Measurements from ENCODE around the gene GPRC5D. TPM values are rescaled to one million over a fixed set of nuclear protein-coding genes. Genes with fewer than 3 reads are reported as not detected.

The GPRC5D gene
- total and polyA plus RNA-seq, 2 donors = 0.05 TPM; not detected in 1

- no peaks in the 10 kb centered on the region for H3K4me1 ChIP-seq (ENCODE audit: control insufficient read depth in 2 of 2, insufficient read depth in 2 of 2, low read length in 2 of 2)
- no peak for DNase-seq (ENCODE audit: low read depth in 6 of 9, low spot score in 9 of 9)
- H3K36me3 ChIP-seq (ENCODE audit: control insufficient read depth in 2 of 2, insufficient read depth in 2 of 2, low read length in 1 of 2) = peaks cover 4 to 9% of the 10 kb centered on the region in 2 donors
- no peaks in the 10 kb centered on the region for H3K27me3 ChIP-seq (ENCODE audit: control insufficient read depth in 2 of 2, insufficient read depth in 1 of 2, low read length in 1 of 2)
- H3K9me3 ChIP-seq (ENCODE audit: control insufficient read depth in 2 of 2, insufficient read depth in 1 of 2, low read length in 1 of 2) = no peaks in the 10 kb centered on the region
- 94% methylated on average over 5 of the region's 5 CpGs for WGBS
- no peak overlapping the region for H3K4me3 ChIP-seq (ENCODE audit: low read length in 2 of 2)
- H3K27ac ChIP-seq (ENCODE audit: low read depth in 1 of 2, low read length in 1 of 2) = no peak overlapping the region
These were observed 32.2 kb upstream of the GPRC5D start for GRCh38 chr12:12984149-12984548.

GRCh38 chr12:12983420-12984035 is 31.6 kb upstream of the GPRC5D start:
- 84% methylated on average over 9 of the region's 9 CpGs for WGBS
- peak in 2 of 9 donors; percentile 9 to 28 for DNase-seq (ENCODE audit: low read depth in 6 of 9, low spot score in 9 of 9)

GRCh38 chr12:12982331-12982730 is 30.4 kb upstream of the GPRC5D start:
- no peak for DNase-seq (ENCODE audit: low read depth in 6 of 9, low spot score in 9 of 9)
- WGBS = over 99% methylated on average over 2 of the region's 2 CpGs

More at GRCh38 chr12:12983420-12984035, 31.6 kb upstream of the GPRC5D start:
- no peaks in the 10 kb centered on the region for H3K4me1 ChIP-seq (ENCODE audit: control insufficient read depth in 2 of 2, insufficient read depth in 2 of 2, low read length in 2 of 2)
- H3K4me3 ChIP-seq (ENCODE audit: low read length in 2 of 2) = no peak overlapping the region
- H3K27ac ChIP-seq (ENCODE audit: low read depth in 1 of 2, low read length in 1 of 2) = no peak overlapping the region
- no peaks in the 10 kb centered on the region for H3K27me3 ChIP-seq (ENCODE audit: control insufficient read depth in 2 of 2, insufficient read depth in 1 of 2, low read length in 1 of 2)
- H3K36me3 ChIP-seq (ENCODE audit: control insufficient read depth in 2 of 2, insufficient read depth in 2 of 2, low read length in 1 of 2) = peaks cover 0 to 4% of the 10 kb centered on the region in 2 donors
- H3K9me3 ChIP-seq (ENCODE audit: control insufficient read depth in 2 of 2, insufficient read depth in 1 of 2, low read length in 1 of 2) = no peaks in the 10 kb centered on the region

GRCh38 chr12:12979731-12980259 is 27.8 kb upstream of the GPRC5D start:
- H3K27me3 ChIP-seq (ENCODE audit: control insufficient read depth in 2 of 2, insufficient read depth in 1 of 2, low read length in 1 of 2) = no peaks in the 10 kb centered on the region
- no peaks in the 10 kb centered on the region for H3K36me3 ChIP-seq (ENCODE audit: control insufficient read depth in 2 of 2, insufficient read depth in 2 of 2, low read length in 1 of 2)
- peak overlapping the region in 1 of 2 donors; percentile 19 for H3K27ac ChIP-seq (ENCODE audit: low read depth in 1 of 2, low read length in 1 of 2)
- 98% methylated on average over 4 of the region's 4 CpGs for WGBS
- H3K9me3 ChIP-seq (ENCODE audit: control insufficient read depth in 2 of 2, insufficient read depth in 1 of 2, low read length in 1 of 2) = no peaks in the 10 kb centered on the region
- no peak overlapping the region for H3K4me3 ChIP-seq (ENCODE audit: low read length in 2 of 2)
- no peaks in the 10 kb centered on the region for H3K4me1 ChIP-seq (ENCODE audit: control insufficient read depth in 2 of 2, insufficient read depth in 2 of 2, low read length in 2 of 2)
- DNase-seq (ENCODE audit: low read depth in 6 of 9, low spot score in 9 of 9) = no peak

More at GRCh38 chr12:12982331-12982730, 30.4 kb upstream of the GPRC5D start:
- Histone ChIP-seq H3K36me3 (ENCODE audit: control insufficient read depth in 2 of 2, insufficient read depth in 2 of 2, low read length in 1 of 2) (peaks cover 0 to 4% of the 10 kb centered on the region in 2 donors), H3K27ac (ENCODE audit: low read depth in 1 of 2, low read length in 1 of 2) (no peak overlapping the region), H3K27me3 (ENCODE audit: control insufficient read depth in 2 of 2, insufficient read depth in 1 of 2, low read length in 1 of 2) (no peaks in the 10 kb centered on the region), H3K4me3 (ENCODE audit: low read length in 2 of 2) (no peak overlapping the region), H3K9me3 (ENCODE audit: control insufficient read depth in 2 of 2, insufficient read depth in 1 of 2, low read length in 1 of 2) (no peaks in the 10 kb centered on the region), H3K4me1 (ENCODE audit: control insufficient read depth in 2 of 2, insufficient read depth in 2 of 2, low read length in 2 of 2) (no peaks in the 10 kb centered on the region)

GRCh38 chr12:12979126-12979525 is 27.2 kb upstream of the GPRC5D start:
- Histone ChIP-seq H3K27ac (ENCODE audit: low read depth in 1 of 2, low read length in 1 of 2) (peak overlapping the region in 1 of 2 donors; percentile 43), H3K36me3 (ENCODE audit: control insufficient read depth in 2 of 2, insufficient read depth in 2 of 2, low read length in 1 of 2) (no peaks in the 10 kb centered on the region)
- DNase-seq (ENCODE audit: low read depth in 6 of 9, low spot score in 9 of 9) = no peak

GRCh38 chr12:12977231-12977630 is 25.3 kb upstream of the GPRC5D start:
- Histone ChIP-seq H3K36me3 (ENCODE audit: control insufficient read depth in 2 of 2, insufficient read depth in 2 of 2, low read length in 1 of 2) (peaks cover 0 to 5% of the 10 kb centered on the region in 2 donors), H3K27me3 (ENCODE audit: control insufficient read depth in 2 of 2, insufficient read depth in 1 of 2, low read length in 1 of 2) (no peaks in the 10 kb centered on the region), H3K4me1 (ENCODE audit: control insufficient read depth in 2 of 2, insufficient read depth in 2 of 2, low read length in 2 of 2) (no peaks in the 10 kb centered on the region), H3K27ac (ENCODE audit: low read depth in 1 of 2, low read length in 1 of 2) (no peak overlapping the region), H3K4me3 (ENCODE audit: low read length in 2 of 2) (no peak overlapping the region), H3K9me3 (ENCODE audit: control insufficient read depth in 2 of 2, insufficient read depth in 1 of 2, low read length in 1 of 2) (no peaks in the 10 kb centered on the region)
- no peak for DNase-seq (ENCODE audit: low read depth in 6 of 9, low spot score in 9 of 9)
- WGBS = 98% methylated on average over 4 of the region's 4 CpGs

More at GRCh38 chr12:12979126-12979525, 27.2 kb upstream of the GPRC5D start:
- Histone ChIP-seq H3K4me1 (ENCODE audit: control insufficient read depth in 2 of 2, insufficient read depth in 2 of 2, low read length in 2 of 2) (no peaks in the 10 kb centered on the region), H3K4me3 (ENCODE audit: low read length in 2 of 2) (no peak overlapping the region), H3K27me3 (ENCODE audit: control insufficient read depth in 2 of 2, insufficient read depth in 1 of 2, low read length in 1 of 2) (no peaks in the 10 kb centered on the region), H3K9me3 (ENCODE audit: control insufficient read depth in 2 of 2, insufficient read depth in 1 of 2, low read length in 1 of 2) (no peaks in the 10 kb centered on the region)
- 96% methylated on average over 4 of the region's 4 CpGs for WGBS

- no peaks in the 10 kb centered on the region for H3K27me3 ChIP-seq (ENCODE audit: control insufficient read depth in 2 of 2, insufficient read depth in 1 of 2, low read length in 1 of 2)
- no peak for DNase-seq (ENCODE audit: low read depth in 6 of 9, low spot score in 9 of 9)
- H3K27ac ChIP-seq (ENCODE audit: low read depth in 1 of 2, low read length in 1 of 2) = no peak overlapping the region
- no peaks in the 10 kb centered on the region for H3K9me3 ChIP-seq (ENCODE audit: control insufficient read depth in 2 of 2, insufficient read depth in 1 of 2, low read length in 1 of 2)
- H3K36me3 ChIP-seq (ENCODE audit: control insufficient read depth in 2 of 2, insufficient read depth in 2 of 2, low read length in 1 of 2) = peaks cover 0 to 5% of the 10 kb centered on the region in 2 donors
- WGBS = 96% methylated on average over 2 of the region's 2 CpGs
- no peaks in the 10 kb centered on the region for H3K4me1 ChIP-seq (ENCODE audit: control insufficient read depth in 2 of 2, insufficient read depth in 2 of 2, low read length in 2 of 2)
- no peak overlapping the region for H3K4me3 ChIP-seq (ENCODE audit: low read length in 2 of 2)
These were observed 24.4 kb upstream of the GPRC5D start for GRCh38 chr12:12976366-12976765.

- Histone ChIP-seq H3K27ac (ENCODE audit: low read depth in 1 of 2, low read length in 1 of 2) (no peak overlapping the region), H3K4me1 (ENCODE audit: control insufficient read depth in 2 of 2, insufficient read depth in 2 of 2, low read length in 2 of 2) (no peaks in the 10 kb centered on the region), H3K9me3 (ENCODE audit: control insufficient read depth in 2 of 2, insufficient read depth in 1 of 2, low read length in 1 of 2) (no peaks in the 10 kb centered on the region), H3K36me3 (ENCODE audit: control insufficient read depth in 2 of 2, insufficient read depth in 2 of 2, low read length in 1 of 2) (peaks cover 0 to 5% of the 10 kb centered on the region in 2 donors), H3K27me3 (ENCODE audit: control insufficient read depth in 2 of 2, insufficient read depth in 1 of 2, low read length in 1 of 2) (no peaks in the 10 kb centered on the region), H3K4me3 (ENCODE audit: low read length in 2 of 2) (no peak overlapping the region)
- 92% methylated on average over 14 of the region's 14 CpGs for WGBS
- DNase-seq (ENCODE audit: low read depth in 6 of 9, low spot score in 9 of 9) = peak in 3 of 9 donors; percentile 13 to 39 (median 20)
These were observed 23.5 kb upstream of the GPRC5D start for GRCh38 chr12:12975322-12976077.

GRCh38 chr12:12974211-12974610 is 22.2 kb upstream of the GPRC5D start:
- no peak for DNase-seq (ENCODE audit: low read depth in 6 of 9, low spot score in 9 of 9)

More at GRCh38 chr12:12974211-12974610, 22.2 kb upstream of the GPRC5D start:
- Histone ChIP-seq H3K9me3 (ENCODE audit: control insufficient read depth in 2 of 2, insufficient read depth in 1 of 2, low read length in 1 of 2) (no peaks in the 10 kb centered on the region), H3K27me3 (ENCODE audit: control insufficient read depth in 2 of 2, insufficient read depth in 1 of 2, low read length in 1 of 2) (no peaks in the 10 kb centered on the region), H3K4me3 (ENCODE audit: low read length in 2 of 2) (no peak overlapping the region), H3K27ac (ENCODE audit: low read depth in 1 of 2, low read length in 1 of 2) (no peak overlapping the region), H3K4me1 (ENCODE audit: control insufficient read depth in 2 of 2, insufficient read depth in 2 of 2, low read length in 2 of 2) (no peaks in the 10 kb centered on the region), H3K36me3 (ENCODE audit: control insufficient read depth in 2 of 2, insufficient read depth in 2 of 2, low read length in 1 of 2) (peaks cover 0 to 5% of the 10 kb centered on the region in 2 donors)
- WGBS = 97% methylated on average over 4 of the region's 4 CpGs
